Fibroblast of skin of abdomen (primary cell): ENCODE results near the gene TXNRD1.
"Not testable (repeated sequence)": the region's sequence is repeated elsewhere in the genome, so short reads cannot be mapped to it uniquely, and the experiment has no call there.

Source experiments
- DNase-seq: peaks from one replicate; pipeline ENCODE4 v3.0.0-alpha.2; 2013

Gene TXNRD1

GRCh38 chr12:104306943-104307654, 91.5 kb downstream of the TXNRD1 start:
- peak; percentile 16 for DNase-seq

GRCh38 chr12:104307655-104308000, 92.0 kb downstream of the TXNRD1 start:
- no peak for DNase-seq

DNA sequence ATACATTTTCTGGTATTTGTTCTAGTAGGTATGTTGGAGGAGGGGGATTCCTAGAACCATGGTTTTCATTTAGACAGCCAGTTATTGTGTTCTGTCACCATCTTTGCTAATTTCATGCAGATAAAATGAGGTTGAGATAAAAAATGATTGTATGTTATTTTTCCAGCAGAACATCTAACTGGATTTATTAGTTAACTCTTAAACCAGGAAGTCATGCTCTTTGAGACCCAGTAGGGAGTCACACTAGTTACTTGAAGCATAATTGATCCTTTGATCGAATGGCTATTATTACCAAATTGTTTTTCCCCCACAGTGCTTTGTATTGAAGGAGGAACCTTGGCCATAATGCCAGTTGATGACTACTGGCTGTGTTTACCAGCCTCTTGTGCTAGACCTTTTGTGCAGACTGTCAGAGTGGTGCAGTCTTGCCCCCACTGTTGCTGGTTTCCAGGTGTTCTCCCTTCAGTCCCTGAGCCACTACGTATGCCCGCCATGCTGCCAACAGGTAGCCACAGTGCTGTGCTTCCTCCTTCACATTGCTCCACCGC, 93.9 kb downstream of the TXNRD1 start:
- no peak for DNase-seq

DNA sequence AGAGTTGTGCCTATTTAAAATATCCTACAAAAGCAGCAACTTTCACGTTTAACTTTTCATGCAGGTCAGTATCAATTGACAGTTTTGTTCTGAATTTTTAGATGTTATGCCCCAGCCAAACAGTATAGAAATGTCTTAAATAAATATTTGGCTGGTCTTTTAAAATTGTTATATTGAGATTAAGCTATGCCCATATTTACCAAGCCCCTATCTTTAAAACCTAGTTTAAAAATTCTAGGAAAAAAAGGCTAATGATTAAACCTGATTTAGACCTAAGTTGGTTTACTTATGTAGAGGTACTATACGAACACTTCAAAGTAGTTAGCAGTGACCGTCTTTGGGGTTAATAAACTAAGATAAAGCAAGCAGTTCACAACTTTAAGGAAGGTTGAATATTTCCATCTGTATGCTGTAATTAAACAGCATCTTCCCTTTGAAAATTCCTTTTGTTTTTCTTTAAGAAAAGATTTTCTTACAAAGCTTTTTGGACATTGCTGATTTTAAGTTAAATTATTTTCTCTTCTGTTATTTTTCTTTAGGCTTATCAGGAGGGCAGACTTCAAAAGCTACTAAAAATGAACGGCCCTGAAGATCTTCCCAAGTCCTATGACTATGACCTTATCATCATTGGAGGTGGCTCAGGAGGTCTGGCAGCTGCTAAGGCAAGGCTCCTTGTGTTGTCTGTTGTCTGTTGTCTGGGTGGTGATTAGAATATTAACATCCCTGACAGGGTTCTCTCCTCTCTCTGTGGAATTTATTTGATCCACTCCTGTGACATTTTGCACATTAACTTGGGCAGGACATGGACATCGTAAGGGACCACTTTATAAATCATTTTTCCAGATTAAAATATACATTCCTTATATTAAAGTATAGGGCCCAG, 95.4 kb downstream of the TXNRD1 start:
- DNase-seq = no peak

DNA sequence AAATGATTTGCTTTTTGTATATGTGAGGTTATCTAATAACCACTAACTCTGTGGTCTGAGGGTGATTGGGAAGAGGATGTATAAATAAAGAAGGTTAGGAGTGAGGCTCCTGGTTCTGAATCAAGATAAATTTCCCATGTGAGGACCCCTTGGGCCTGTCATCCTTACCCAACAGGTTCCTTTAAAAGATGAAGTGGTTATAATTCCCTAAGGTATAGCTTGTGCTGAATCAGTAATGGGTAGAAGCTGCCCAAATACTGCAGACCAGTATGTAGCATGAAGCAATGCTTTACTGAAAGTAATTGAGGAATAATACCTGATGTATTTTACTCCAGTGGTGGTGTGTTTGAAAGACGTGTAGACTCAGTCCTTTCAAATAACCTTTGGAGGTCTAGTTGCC, 96.6 kb downstream of the TXNRD1 start:
- DNase-seq = no peak

DNA sequence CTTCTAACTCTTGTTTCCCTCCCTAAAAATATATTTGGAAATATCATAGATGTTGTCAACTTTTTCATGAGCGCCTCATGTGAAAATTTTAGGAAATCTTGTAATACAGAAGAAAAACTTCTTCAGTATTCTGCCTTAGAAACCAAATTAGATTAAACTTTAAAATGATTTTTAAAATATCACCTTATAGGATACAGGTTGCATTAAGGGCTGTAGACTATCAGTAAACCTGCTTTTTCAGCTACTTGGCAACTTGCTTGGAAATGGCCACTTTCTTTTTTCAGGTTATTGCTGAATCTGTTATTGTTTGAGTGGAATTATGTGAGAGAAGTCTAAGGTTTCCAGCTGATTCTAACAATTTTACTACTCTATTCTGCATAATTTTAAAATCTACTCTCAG, 97.1 kb downstream of the TXNRD1 start:
- no peak for DNase-seq

DNA sequence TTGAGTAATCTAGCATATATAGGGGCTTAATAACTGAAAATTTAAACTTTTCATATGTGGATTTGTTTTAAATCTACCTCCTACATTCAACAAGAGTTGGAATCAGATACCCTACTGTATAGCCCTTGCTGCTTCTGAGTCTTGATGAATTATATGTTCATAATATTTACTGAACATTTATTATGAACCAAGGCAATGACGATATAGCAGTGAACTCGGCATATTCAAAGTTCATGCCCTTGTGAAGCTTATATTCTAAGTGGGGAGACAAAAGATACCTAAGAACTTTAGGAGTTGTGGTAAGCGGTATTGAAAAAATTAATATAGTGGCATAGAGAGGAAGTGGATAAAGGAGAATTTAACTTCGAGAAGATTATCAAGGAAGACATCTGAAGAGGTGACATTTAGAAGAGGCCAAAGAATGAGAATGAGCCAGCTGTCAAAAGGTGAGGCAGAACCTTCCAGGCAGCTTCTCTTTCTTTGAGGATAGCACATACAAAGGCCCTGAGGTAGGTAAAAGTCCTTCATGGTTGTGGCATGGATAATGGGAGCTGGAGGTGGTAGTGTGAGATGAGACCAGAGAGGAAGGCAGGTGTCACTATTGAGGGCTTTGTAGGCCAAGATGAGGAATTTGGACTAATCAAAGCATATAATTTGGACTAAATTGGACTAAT, 98.1 kb downstream of the TXNRD1 start:
- no peak for DNase-seq

- DNase-seq = no peak
Measured at GRCh38 chr12:104314242-104314614, 98.6 kb downstream of the TXNRD1 start.

- no peak for DNase-seq
Measured at GRCh38 chr12:104315326-104316224, 100.0 kb downstream of the TXNRD1 start.

DNA sequence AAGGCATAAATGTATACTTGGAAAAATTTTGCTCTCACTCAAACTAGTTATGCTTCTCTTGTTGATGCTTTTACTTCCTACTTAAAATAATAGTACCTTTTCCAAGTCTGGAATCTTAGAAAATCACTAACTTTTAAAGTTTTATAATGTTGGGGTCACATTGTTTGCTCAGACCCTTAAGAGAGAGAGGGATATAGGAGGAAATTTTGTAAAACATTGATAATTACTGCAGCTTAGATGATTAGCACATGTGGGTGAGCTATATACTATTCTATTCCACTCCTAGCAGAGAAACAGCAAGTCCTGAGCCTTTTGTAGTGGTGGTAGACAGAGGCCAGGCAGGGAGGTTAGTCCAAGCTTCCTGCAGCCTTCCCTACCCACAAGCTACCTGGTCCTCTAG, 101.4 kb downstream of the TXNRD1 start:
- DNase-seq = no peak

DNA sequence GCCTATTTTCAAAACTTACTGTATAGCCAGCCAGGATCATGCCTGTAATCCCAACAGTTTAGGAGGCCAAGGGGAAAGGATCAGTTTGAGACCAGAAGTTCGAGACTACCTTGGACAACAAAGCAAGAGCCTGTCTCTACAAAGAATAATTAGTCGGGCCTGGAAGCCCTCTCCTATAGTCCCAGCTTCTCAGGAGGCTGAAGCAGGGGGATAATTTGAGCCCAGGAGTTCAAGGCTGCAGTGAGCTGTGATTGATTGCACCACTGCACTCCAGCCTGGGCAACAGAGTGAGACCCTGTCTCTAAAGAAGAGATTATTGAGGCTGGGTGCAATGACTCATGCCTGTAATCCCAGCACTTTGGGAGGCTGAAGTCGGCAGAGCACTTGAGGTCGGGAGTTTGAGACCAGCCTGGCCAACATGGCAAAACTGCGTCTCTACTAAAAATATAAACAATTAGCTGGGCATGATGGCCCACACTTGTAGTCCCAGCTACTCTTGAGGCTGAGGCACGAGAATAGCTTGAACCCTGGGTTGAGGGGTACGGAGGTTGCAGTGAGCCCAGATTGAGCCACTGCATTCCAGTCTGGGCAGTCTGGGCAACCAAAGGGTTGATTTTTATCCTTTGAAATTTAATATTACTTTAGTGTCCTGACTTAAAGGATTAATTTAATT, 102.1 kb downstream of the TXNRD1 start:
- no peak for DNase-seq

GRCh38 chr12:104319028-104319427, 103.4 kb downstream of the TXNRD1 start:
- DNase-seq = no peak

- DNase-seq = no peak
Measured at GRCh38 chr12:104319918-104320626, 104.5 kb downstream of the TXNRD1 start.

DNA sequence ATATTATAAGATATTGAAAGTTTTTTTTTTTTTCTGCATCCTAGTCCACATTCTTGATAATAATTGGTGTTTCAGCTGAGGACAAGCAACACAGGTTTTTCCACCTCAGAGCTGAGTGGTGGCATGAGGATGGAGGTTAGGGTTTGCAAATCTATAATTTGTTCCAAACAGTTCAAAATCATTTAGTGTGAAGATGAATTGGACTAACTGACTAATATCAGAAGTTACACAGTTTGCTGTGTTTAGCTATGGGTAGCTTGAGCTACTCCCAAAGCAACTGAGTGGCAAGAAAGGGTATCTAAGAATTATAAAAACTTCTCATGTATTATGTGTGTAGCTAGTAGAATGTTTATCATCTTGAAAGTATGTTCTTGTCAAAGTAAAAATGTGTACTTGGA, 105.0 kb downstream of the TXNRD1 start:
- no peak for DNase-seq

- no peak for DNase-seq
Measured at GRCh38 chr12:104321949-104322348, 106.4 kb downstream of the TXNRD1 start.

- not testable (repeated sequence) for DNase-seq
Measured at GRCh38 chr12:104322533-104322932, 107.0 kb downstream of the TXNRD1 start.

- no peak for DNase-seq
Measured at GRCh38 chr12:104323899-104324298, 108.3 kb downstream of the TXNRD1 start.

DNA sequence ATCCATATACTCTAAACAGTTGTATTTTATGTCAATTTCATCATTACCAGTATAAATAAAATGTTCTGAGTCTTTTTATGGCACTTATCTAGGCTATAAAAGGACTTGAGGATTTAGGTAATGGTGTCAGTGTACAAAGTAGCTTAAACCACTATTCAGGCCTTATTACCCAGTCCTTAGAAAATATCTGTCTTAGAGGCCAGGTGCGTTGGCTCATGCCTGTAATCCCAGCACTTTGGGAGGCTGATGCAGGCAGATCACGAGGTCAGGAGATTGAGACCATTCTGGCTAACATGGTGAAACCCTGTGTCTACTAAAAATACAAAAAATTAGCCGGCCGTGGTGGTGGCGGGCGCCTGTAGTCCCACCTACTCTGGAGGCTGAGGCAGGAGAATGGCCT, 112.7 kb downstream of the TXNRD1 start:
- not testable (repeated sequence) for DNase-seq

DNA sequence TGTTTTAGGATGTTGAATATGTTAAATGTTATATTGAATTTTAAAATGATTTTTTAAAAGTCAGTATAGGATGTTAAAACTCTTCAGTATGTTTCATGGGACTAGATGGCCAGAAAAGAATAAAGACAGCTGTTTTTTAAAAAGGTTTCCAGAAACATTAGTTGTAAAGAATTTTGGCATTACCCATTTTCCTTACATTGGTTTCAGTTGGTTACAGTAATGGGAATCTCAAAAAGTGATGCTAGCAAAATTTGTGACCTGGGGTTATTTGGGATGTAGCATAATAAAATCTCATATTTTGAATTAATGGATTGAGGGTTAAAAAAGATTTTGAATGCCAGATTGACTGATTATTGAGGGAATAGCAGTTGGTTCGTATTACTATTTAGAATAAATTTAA, 113.2 kb downstream of the TXNRD1 start:
- DNase-seq = no peak

DNA sequence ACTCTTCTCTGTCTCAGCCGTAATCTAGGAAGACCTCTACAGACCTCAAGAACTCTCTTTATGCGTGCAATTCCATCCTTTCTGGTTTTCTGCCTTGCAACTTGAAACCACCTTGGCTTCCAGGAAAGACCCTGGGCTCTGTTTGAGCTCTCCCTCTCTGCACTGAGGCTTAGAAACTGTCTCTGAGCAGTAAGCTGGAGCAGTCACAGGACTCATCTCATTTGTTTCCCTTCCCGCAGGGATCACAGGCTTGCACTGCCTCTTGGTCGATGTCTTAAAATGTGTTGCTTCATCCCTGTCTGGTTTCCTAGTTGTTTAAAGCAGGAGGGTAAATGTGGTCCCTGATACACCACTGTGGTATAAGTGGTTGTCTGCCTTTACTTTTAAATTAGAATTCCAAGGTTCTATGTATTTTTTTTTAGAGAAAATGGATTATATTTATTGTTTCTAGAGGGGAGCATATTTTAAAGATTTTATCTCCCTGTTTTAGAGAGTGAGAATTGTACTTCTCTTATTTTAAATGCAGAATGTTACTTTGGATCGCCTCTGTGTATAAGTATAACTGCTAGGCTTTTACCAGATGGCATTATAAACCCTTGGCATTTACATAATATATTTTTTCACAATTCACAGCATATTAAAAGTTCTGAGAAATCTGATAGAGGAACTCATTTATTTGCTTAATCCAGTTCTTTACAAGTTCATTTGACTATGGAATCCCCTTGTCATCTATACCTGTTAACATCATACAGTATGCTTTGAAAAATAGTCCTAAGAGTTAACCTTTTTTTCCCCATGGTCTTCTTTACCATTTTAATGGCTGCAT, 114.3 kb downstream of the TXNRD1 start:
- no peak for DNase-seq
